ENCODE results near the gene SMCO2. TPM values are rescaled to one million over a fixed set of nuclear protein-coding genes. Genes with fewer than 3 reads are reported as not detected.

SMCO2 gene
- total and polyA plus RNA-seq, 2 experiments from 2014 or later, result not detected

GRCh38 chr12:27480016-27480415 is 33.5 kb downstream of the SMCO2 start:
- Histone ChIP-seq H3K27me3 (no peaks in the 10 kb centered on the region), H3K79me2 (no peaks in the 10 kb centered on the region), H3K9me3 (ENCODE audit: low read depth) (peaks cover 14% of the 10 kb centered on the region), H3K4me2 (no peak overlapping the region), H3K4me3 (no peak overlapping the region), H3K36me3 (replicated peaks; ENCODE audit: insufficient read depth, low read depth) (no peaks in the 10 kb centered on the region), H4K20me1 (ENCODE audit: insufficient read depth, poor library complexity, severe bottlenecking) (no peaks in the 10 kb centered on the region), H3K4me1 (ENCODE audit: insufficient read depth) (no peaks in the 10 kb centered on the region), H3K9me2 (replicated peaks; ENCODE audit: insufficient read depth) (no peaks in the 10 kb centered on the region), H3K27ac (no peak overlapping the region), H2AFZ (no peak overlapping the region)
- WGBS (ENCODE audit: low lambda C conversion rate, missing lambda C conversion rate), result 75% methylated on average over 1 of the region's 1 CpG
- no peak for DNase-seq (ENCODE audit: low spot score)
- TF ChIP-seq EZH2phosphoT487 (IDR thresholded peaks at IDR 0.05; ENCODE audit: low read depth, severe bottlenecking, unreplicated experiment) (no peak), CTCF (IDR thresholded peaks at IDR 0.05; ENCODE audit: poor library complexity) (no peak), EZH2 (IDR thresholded peaks at IDR 0.05; ENCODE audit: borderline replicate concordance) (no peak)

- TF ChIP-seq EZH2 (IDR thresholded peaks at IDR 0.05; ENCODE audit: borderline replicate concordance) (no peak), EZH2phosphoT487 (IDR thresholded peaks at IDR 0.05; ENCODE audit: low read depth, severe bottlenecking, unreplicated experiment) (no peak), CTCF (IDR thresholded peaks at IDR 0.05; ENCODE audit: poor library complexity) (no peak)
These were observed 40.4 kb downstream of the SMCO2 start for GRCh38 chr12:27486961-27487360.

GRCh38 chr12:27488479-27488878 is 41.9 kb downstream of the SMCO2 start:
- no peak for DNase-seq (ENCODE audit: low spot score)
- Histone ChIP-seq H4K20me1 (ENCODE audit: insufficient read depth, poor library complexity, severe bottlenecking) (no peaks in the 10 kb centered on the region), H3K79me2 (no peaks in the 10 kb centered on the region), H3K27ac (no peak overlapping the region), H3K4me2 (no peak overlapping the region), H2AFZ (no peak overlapping the region), H3K4me1 (ENCODE audit: insufficient read depth) (no peaks in the 10 kb centered on the region), H3K4me3 (no peak overlapping the region), H3K9me3 (ENCODE audit: low read depth) (no peaks in the 10 kb centered on the region), H3K27me3 (no peaks in the 10 kb centered on the region), H3K9me2 (replicated peaks; ENCODE audit: insufficient read depth) (no peaks in the 10 kb centered on the region), H3K36me3 (replicated peaks; ENCODE audit: insufficient read depth, low read depth) (no peaks in the 10 kb centered on the region)
- no peak for TF ChIP-seq EZH2phosphoT487 (IDR thresholded peaks at IDR 0.05; ENCODE audit: low read depth, severe bottlenecking, unreplicated experiment)
- TF ChIP-seq EZH2 (IDR thresholded peaks at IDR 0.05; ENCODE audit: borderline replicate concordance), result no peak
- TF ChIP-seq CTCF (IDR thresholded peaks at IDR 0.05; ENCODE audit: poor library complexity), result no peak
- WGBS (ENCODE audit: low lambda C conversion rate, missing lambda C conversion rate), result 78% methylated on average over 5 of the region's 5 CpGs

More at GRCh38 chr12:27486961-27487360, 40.4 kb downstream of the SMCO2 start:
- Histone ChIP-seq H3K9me3 (ENCODE audit: low read depth) (no peaks in the 10 kb centered on the region), H3K4me1 (ENCODE audit: insufficient read depth) (no peaks in the 10 kb centered on the region), H3K36me3 (replicated peaks; ENCODE audit: insufficient read depth, low read depth) (no peaks in the 10 kb centered on the region), H4K20me1 (ENCODE audit: insufficient read depth, poor library complexity, severe bottlenecking) (no peaks in the 10 kb centered on the region), H2AFZ (no peak overlapping the region), H3K79me2 (no peaks in the 10 kb centered on the region), H3K27ac (no peak overlapping the region), H3K27me3 (no peaks in the 10 kb centered on the region), H3K4me2 (no peak overlapping the region), H3K9me2 (replicated peaks; ENCODE audit: insufficient read depth) (no peaks in the 10 kb centered on the region), H3K4me3 (no peak overlapping the region)
- DNase-seq (ENCODE audit: low spot score), result no peak

GRCh38 chr12:27491226-27491625 is 44.7 kb downstream of the SMCO2 start:
- 79% methylated on average over 2 of the region's 2 CpGs for WGBS (ENCODE audit: low lambda C conversion rate, missing lambda C conversion rate)
- H2AFZ ChIP-seq, result no peak overlapping the region
- H3K4me1 ChIP-seq (ENCODE audit: insufficient read depth), result no peaks in the 10 kb centered on the region
- no peaks in the 10 kb centered on the region for H4K20me1 ChIP-seq (ENCODE audit: insufficient read depth, poor library complexity, severe bottlenecking)
- no peak overlapping the region for H3K4me2 ChIP-seq
- TF ChIP-seq EZH2 (IDR thresholded peaks at IDR 0.05; ENCODE audit: borderline replicate concordance) (no peak), EZH2phosphoT487 (IDR thresholded peaks at IDR 0.05; ENCODE audit: low read depth, severe bottlenecking, unreplicated experiment) (no peak), CTCF (IDR thresholded peaks at IDR 0.05; ENCODE audit: poor library complexity) (no peak)
- no peaks in the 10 kb centered on the region for H3K79me2 ChIP-seq
- DNase-seq (ENCODE audit: low spot score), result no peak
- H3K9me3 ChIP-seq (ENCODE audit: low read depth), result no peaks in the 10 kb centered on the region
- no peaks in the 10 kb centered on the region for H3K36me3 ChIP-seq (replicated peaks; ENCODE audit: insufficient read depth, low read depth)
- H3K27me3 ChIP-seq, result no peaks in the 10 kb centered on the region
- no peaks in the 10 kb centered on the region for H3K9me2 ChIP-seq (replicated peaks; ENCODE audit: insufficient read depth)
- H3K4me3 ChIP-seq, result no peak overlapping the region
- H3K27ac ChIP-seq, result no peak overlapping the region
